GM12801 (cell line): ENCODE data around the gene HEXIM2.

Experiments used
- TF ChIP-seq, protein P1 (sequence below): IDR thresholded peaks from one replicate; pipeline ENCODE4 v1.5.1; 2011; ENCODE audit warnings: control low read depth; ENCODE audit not compliant: insufficient read length; ENCODE audit errors: extremely low read depth

Gene HEXIM2

DNA sequence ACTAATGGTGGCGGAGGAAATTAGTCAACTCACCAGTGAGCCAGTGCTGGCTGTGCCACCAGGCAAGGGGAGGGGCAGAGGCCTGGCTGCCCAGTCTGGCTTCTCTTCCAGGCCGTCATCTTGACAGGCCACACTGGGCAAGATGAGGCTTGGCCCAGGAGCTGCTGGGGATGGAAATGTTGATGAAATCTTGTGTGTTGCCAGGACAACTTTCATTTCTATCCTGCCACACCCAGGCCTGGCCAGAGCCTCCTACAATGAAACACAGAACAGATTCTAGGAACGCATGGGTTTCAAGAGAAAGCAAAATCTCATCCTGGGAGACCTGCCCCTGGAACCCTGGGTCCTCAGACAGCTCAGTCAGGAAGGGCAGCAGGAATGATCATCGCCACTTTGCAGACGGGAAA, 9.3 kb downstream of the HEXIM2 start:
- TF ChIP-seq, protein P1, sequence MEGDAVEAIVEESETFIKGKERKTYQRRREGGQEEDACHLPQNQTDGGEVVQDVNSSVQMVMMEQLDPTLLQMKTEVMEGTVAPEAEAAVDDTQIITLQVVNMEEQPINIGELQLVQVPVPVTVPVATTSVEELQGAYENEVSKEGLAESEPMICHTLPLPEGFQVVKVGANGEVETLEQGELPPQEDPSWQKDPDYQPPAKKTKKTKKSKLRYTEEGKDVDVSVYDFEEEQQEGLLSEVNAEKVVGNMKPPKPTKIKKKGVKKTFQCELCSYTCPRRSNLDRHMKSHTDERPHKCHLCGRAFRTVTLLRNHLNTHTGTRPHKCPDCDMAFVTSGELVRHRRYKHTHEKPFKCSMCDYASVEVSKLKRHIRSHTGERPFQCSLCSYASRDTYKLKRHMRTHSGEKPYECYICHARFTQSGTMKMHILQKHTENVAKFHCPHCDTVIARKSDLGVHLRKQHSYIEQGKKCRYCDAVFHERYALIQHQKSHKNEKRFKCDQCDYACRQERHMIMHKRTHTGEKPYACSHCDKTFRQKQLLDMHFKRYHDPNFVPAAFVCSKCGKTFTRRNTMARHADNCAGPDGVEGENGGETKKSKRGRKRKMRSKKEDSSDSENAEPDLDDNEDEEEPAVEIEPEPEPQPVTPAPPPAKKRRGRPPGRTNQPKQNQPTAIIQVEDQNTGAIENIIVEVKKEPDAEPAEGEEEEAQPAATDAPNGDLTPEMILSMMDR = no peak

DNA sequence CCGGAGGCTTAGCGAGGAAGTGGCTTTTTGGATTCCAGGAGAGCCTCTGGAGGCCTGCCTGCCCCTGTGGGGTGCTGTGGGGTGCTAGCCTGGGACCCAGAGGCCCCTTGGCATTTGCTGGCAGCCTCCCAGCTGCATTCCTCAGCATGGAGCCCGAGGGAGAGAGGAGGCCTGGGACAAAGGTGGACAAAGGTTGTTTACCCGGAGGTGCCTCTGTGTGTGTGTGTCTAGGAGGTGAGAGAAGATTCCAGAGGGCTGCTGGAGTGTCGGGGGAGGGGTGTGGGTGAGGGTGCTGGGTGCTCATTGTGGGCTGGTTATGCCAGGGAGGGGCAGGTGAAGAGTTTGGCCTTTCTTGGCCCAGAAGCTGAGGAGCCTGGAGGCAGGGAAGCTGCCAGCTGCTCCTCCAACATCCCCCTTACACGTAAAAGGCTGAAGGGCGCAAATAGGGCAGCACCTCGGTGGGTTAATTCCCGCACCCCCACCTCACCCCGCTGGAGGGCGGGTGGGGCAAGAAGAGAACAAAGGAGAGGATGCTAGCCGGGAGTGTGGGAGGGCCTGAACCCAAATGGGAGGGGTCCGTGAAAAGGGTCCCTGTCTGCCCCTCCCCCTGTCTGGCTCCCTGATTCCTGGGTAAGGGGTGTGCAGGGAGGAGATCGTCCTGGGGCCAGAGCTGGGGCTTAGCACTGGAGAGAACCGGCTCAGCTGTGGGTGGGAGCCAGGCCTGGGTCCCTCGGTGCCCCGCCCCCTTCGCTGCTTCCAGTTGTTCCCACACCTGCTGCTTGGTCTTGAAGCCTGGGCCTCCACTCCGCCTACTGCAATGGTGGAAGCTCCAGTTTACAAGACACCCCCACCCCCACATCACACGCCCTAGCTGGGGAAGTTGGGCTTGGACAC, 9.9 kb downstream of the HEXIM2 start:
- TF ChIP-seq, protein P1 = no peak

DNA sequence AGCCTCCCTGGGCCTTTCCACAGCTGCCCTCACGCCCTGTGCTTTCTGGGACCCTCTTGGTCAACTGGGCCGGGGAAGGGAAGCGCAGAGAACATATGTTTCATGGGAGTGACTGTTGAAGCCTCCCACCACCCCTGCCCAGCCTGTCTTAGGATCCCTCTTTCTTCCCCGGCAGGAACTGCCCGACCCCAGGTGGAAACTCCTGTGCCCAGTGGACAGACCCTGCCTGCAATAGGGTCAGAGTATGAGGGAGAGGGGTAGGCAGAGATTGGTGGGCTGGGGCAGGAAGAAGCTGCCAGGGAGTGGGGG, 10.5 kb downstream of the HEXIM2 start:
- TF ChIP-seq, protein P1 = no peak

DNA sequence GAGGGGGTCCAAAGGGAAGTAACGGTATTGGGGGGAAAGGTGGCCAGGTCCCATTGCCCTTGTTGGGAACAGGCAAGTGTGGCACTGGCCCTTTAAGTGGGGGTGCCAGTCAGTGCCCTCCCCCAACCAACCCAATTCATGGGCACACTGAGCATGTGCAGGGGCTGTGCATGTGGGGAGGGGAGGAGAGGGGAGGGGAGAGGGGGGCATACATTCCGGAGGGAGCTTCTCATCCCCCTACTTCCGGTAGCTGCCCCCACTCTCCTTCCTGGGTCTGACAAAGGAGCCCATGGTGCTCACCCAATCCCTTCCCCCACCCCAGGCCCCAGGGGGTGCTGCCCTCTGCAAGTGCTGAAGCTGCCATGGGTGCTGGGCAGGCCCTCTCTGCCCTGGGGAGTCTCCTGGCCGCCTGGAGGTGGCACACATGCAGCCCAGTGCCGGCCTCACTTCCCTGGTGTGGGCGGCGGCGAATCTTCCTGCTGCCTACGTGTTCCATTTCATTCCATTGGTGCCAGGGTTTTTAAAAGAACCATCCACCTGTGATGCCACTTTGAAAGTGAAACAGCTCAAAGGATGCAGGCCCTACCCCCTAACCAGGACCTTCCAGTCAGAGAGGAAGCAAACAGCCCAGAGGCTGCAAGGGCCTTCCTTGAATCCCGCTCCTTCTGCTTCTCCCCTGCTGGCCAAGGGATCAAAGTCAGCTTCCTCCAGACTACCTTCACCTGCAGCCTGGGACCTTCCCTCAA, 11.0 kb downstream of the HEXIM2 start:
- TF ChIP-seq, protein P1 = no peak

DNA sequence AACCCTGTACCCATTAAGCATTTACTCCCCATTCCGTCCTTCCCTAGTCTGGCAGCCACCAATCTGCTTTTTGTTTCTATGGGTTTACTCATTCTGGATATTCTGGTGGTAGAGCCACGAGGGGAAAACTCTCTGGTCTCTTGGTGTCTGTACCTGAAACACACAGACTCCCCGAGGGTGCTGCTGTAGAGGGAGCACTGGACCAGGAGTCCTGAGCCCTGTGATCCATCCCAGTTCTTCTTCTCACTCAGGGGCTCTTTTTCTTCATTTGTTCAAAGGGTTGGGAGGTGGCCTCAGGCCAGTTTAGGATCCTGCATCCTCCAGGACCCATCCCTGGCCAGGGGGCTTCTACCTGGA, 14.1 kb downstream of the HEXIM2 start:
- TF ChIP-seq, protein P1 = no peak

DNA sequence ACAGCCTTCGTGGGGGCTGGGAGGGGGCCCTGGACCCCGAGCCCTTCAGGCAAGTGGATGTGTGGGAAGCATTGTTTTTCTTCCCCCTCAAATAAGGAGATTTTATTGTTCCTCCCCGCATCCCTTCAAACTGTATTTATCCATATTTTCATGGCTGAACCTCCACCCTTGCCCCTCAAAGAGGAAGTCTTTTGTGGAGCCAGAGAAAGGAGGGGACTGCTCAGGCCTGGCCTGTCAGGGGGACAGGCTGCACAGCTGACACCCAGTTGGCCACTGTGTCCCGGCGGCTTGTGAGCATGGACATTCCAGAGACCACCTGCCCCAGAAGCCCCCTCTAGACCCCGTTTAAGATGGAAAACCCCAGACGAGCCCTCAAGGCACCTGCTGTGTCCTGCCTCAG, 15.9 kb downstream of the HEXIM2 start:
- TF ChIP-seq, protein P1 = no peak

DNA sequence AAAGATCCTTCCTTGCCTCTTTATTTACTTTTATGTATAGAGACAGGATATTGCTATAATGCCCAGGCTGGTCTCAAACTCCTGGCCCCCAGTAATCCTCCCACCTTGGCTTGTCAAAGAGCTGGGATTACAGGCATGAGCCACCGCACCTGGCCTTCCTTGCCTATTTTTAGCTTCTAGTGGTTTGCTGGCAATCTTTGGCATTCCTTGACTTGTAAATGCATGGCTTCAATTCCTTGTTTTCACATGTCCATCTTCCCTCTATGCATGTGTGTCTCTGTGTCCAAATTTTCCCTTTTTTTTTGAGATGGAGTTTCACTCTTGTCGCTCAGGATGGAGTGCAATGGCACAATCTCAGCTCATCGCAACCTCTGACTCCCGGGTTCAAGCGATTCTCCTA, 22.5 kb downstream of the HEXIM2 start:
- TF ChIP-seq, protein P1 = no peak
